Endothelial cell of umbilical vein (primary cell): Measurements from ENCODE around the gene ARHGEF12.

Source experiments
- JUN ChIP-seq: IDR thresholded peaks from 2 replicates; pipeline ENCODE4 v1.6.1; 2011; ENCODE audit warnings: borderline replicate concordance, low read depth; ENCODE audit not compliant: insufficient read length, insufficient read depth
- MYC ChIP-seq: IDR thresholded peaks from one replicate; pipeline ENCODE4 v1.6.1; 2011; ENCODE audit warnings: mild to moderate bottlenecking, low read depth, low read length
- TF ChIP-seq, protein P1 (sequence below), 2 donors: IDR thresholded peaks; 1 replicate in 1 of 2; 2 replicates in 1 of 2; pipeline ENCODE4 v1.5.1; 2011; ENCODE audit warnings: low read length in 2 of 2, mild to moderate bottlenecking in 2 of 2, moderate library complexity in 2 of 2, control low read depth in 1 of 2, inconsistent platforms in 1 of 2, low read depth in 1 of 2; ENCODE audit not compliant: insufficient read depth in 1 of 2; ENCODE audit errors: extremely low read depth in 1 of 2

DNA sequence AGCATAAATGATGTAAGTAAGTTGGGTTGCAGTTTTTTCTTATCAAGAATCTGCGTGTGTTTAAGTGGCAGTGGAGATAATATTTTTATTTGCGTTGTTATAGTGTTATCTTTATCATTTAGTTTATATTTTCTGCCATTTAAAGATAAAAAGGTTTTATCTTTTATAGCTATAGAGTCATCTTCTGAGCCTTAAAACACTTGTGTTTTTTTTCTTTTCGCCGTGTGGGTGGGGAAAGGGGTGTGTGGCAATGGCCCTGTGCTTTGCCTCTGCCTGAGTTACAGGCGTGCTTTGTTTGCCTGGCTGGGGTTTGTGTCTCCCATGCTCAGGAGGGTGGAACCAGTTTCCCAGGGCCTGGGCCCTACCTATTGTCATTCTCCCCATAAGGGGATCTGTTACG lies 16.2 kb downstream of the ARHGEF12 start:
- TF ChIP-seq, protein P1, sequence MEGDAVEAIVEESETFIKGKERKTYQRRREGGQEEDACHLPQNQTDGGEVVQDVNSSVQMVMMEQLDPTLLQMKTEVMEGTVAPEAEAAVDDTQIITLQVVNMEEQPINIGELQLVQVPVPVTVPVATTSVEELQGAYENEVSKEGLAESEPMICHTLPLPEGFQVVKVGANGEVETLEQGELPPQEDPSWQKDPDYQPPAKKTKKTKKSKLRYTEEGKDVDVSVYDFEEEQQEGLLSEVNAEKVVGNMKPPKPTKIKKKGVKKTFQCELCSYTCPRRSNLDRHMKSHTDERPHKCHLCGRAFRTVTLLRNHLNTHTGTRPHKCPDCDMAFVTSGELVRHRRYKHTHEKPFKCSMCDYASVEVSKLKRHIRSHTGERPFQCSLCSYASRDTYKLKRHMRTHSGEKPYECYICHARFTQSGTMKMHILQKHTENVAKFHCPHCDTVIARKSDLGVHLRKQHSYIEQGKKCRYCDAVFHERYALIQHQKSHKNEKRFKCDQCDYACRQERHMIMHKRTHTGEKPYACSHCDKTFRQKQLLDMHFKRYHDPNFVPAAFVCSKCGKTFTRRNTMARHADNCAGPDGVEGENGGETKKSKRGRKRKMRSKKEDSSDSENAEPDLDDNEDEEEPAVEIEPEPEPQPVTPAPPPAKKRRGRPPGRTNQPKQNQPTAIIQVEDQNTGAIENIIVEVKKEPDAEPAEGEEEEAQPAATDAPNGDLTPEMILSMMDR (IDR thresholded peaks at IDR 0.05; ENCODE audit: extremely low read depth in 1 of 2, insufficient read depth in 1 of 2, low read depth in 1 of 2, low read length in 2 of 2) = no peak
- TF ChIP-seq MYC (no peak), JUN (no peak)
